Glutamatergic neuron (in vitro differentiated cells): ENCODE measurements around the gene ZNF48. TPM values are rescaled to one million over a fixed set of nuclear protein-coding genes. Genes with fewer than 3 reads are reported as not detected.
A peak's percentile ranks its signal among the peaks of the same experiment; 100 is the strongest.

Source experiments
- DNase-seq: peaks from one replicate; pipeline ENCODE4 v3.0.0; 2022
- H3K27ac Mint-ChIP-seq: one replicate; pipeline ENCODE4 v1.8.0; 2020; ENCODE audit warnings: mild to moderate bottlenecking, mixed read lengths, inconsistent platforms; ENCODE audit not compliant: unreplicated experiment
- H3K27me3 Mint-ChIP-seq: one replicate; pipeline ENCODE4 v1.8.0; 2020; ENCODE audit warnings: mild to moderate bottlenecking, moderate library complexity, mixed read lengths, inconsistent platforms; ENCODE audit not compliant: unreplicated experiment
- H3K36me3 Mint-ChIP-seq: one replicate; pipeline ENCODE4 v1.8.0; 2020; ENCODE audit warnings: mild to moderate bottlenecking, mixed read lengths, inconsistent platforms; ENCODE audit not compliant: unreplicated experiment
- H3K4me1 Mint-ChIP-seq: one replicate; pipeline ENCODE4 v1.8.0; 2020; ENCODE audit warnings: mild to moderate bottlenecking, low read depth, mixed read lengths, inconsistent platforms; ENCODE audit not compliant: unreplicated experiment
- H3K4me3 Mint-ChIP-seq: one replicate; pipeline ENCODE4 v1.8.0; 2020; ENCODE audit warnings: mild to moderate bottlenecking, mixed read lengths, inconsistent platforms; ENCODE audit not compliant: unreplicated experiment
- H3K9me3 Mint-ChIP-seq: one replicate; pipeline ENCODE4 v1.8.0; 2020; ENCODE audit warnings: mild to moderate bottlenecking, moderate library complexity, mixed read lengths, inconsistent platforms; ENCODE audit not compliant: unreplicated experiment
- total RNA-seq: library from RNA; stranded (reverse); fragmentation: NEBNext Ultra II Directional; extraction: Animal tissue kit (Norgen Biotek cat#: 25700); gene quantifications from one replicate; pipeline ENCODE4 v1.2.1, GENCODE V29; 2021; ENCODE audit not compliant: unreplicated experiment
- TF ChIP-seq, protein P1 (sequence below): fragments of 200-600 bp; sonication (generic); IDR thresholded peaks from one replicate; pipeline ENCODE4 v1.5.0; 2021; ENCODE audit not compliant: partially characterized antibody, unreplicated experiment

ZNF48 gene
- total RNA-seq, 1 donor from 2014 or later: 74.7 TPM

- DNase-seq: no peak
- Mint-ChIP-seq H3K4me3 (peak overlapping the region; percentile 74), H3K27ac (peak overlapping the region; percentile 44)
These were observed 23.3 kb downstream of the ZNF48 start for GRCh38 chr16:30418350-30419181.

GRCh38 chr16:30421010-30421409, 25.8 kb downstream of the ZNF48 start:
- no peak overlapping the region for H3K4me3 Mint-ChIP-seq
- no peaks in the 10 kb centered on the region for H3K36me3 Mint-ChIP-seq
- no peak overlapping the region for H3K27ac Mint-ChIP-seq
- H3K4me1 Mint-ChIP-seq: peaks cover 3% of the 10 kb centered on the region
- TF ChIP-seq, protein P1, sequence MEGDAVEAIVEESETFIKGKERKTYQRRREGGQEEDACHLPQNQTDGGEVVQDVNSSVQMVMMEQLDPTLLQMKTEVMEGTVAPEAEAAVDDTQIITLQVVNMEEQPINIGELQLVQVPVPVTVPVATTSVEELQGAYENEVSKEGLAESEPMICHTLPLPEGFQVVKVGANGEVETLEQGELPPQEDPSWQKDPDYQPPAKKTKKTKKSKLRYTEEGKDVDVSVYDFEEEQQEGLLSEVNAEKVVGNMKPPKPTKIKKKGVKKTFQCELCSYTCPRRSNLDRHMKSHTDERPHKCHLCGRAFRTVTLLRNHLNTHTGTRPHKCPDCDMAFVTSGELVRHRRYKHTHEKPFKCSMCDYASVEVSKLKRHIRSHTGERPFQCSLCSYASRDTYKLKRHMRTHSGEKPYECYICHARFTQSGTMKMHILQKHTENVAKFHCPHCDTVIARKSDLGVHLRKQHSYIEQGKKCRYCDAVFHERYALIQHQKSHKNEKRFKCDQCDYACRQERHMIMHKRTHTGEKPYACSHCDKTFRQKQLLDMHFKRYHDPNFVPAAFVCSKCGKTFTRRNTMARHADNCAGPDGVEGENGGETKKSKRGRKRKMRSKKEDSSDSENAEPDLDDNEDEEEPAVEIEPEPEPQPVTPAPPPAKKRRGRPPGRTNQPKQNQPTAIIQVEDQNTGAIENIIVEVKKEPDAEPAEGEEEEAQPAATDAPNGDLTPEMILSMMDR: no peak
- DNase-seq: no peak
- H3K9me3 Mint-ChIP-seq: peaks cover 9% of the 10 kb centered on the region
- H3K27me3 Mint-ChIP-seq: peaks cover 14% of the 10 kb centered on the region

More at GRCh38 chr16:30418350-30419181, 23.3 kb downstream of the ZNF48 start:
- Mint-ChIP-seq H3K36me3 (no peaks in the 10 kb centered on the region), H3K4me1 (peaks cover 3% of the 10 kb centered on the region), H3K27me3 (peaks cover 14% of the 10 kb centered on the region), H3K9me3 (peaks cover 9% of the 10 kb centered on the region)
- TF ChIP-seq, protein P1: no peak

GRCh38 chr16:30428055-30428454, 32.8 kb downstream of the ZNF48 start:
- TF ChIP-seq, protein P1: no peak
- Mint-ChIP-seq H3K27me3 (peaks cover 1% of the 10 kb centered on the region), H3K36me3 (no peaks in the 10 kb centered on the region), H3K9me3 (no peaks in the 10 kb centered on the region), H3K4me1 (peaks cover 2% of the 10 kb centered on the region), H3K27ac (no peak overlapping the region), H3K4me3 (peak overlapping the region; percentile 17)
- no peak for DNase-seq

GRCh38 chr16:30429418-30429677, 34.1 kb downstream of the ZNF48 start:
- H3K27ac Mint-ChIP-seq: no peak overlapping the region
- H3K36me3 Mint-ChIP-seq: peaks cover 4% of the 10 kb centered on the region
- peaks cover 3% of the 10 kb centered on the region for H3K27me3 Mint-ChIP-seq
- H3K4me1 Mint-ChIP-seq: peaks cover 2% of the 10 kb centered on the region
- peaks cover 2% of the 10 kb centered on the region for H3K9me3 Mint-ChIP-seq
- TF ChIP-seq, protein P1: no peak
- no peak for DNase-seq
- no peak overlapping the region for H3K4me3 Mint-ChIP-seq

- Mint-ChIP-seq H3K4me1 (peaks cover 2% of the 10 kb centered on the region), H3K9me3 (peaks cover 2% of the 10 kb centered on the region), H3K27ac (no peak within 1 kb of the TSS), H3K36me3 (peaks cover 4% of the 10 kb centered on the region), H3K4me3 (no peak within 1 kb of the TSS), H3K27me3 (peaks cover 5% of the 10 kb centered on the region)
- peak; percentile 87 for DNase-seq
- TF ChIP-seq, protein P1: peak; percentile 82
These were observed 34.6 kb downstream of the ZNF48 start, which contains the start of gene DCTPP1 for GRCh38 chr16:30429678-30430427. Gene DCTPP1 (minus strand): TSS chr16:30430030. CDS start chr16:30429980, 50 bp downstream.
